Activated CD4-positive, alpha-beta memory T cell treated with anti-CD3 and anti-CD28 coated beads, Interleukin-2, amount 10 ng/mL, durations not matched to agents 7 days and 5 days (primary cell): Measurements from ENCODE around the gene UQCRFS1. TPM values are rescaled to one million over a fixed set of nuclear protein-coding genes. Genes with fewer than 3 reads are reported as not detected.
A peak's percentile ranks its signal among the peaks of the same experiment; 100 is the strongest.
"Not testable (repeated sequence)": the region's sequence is repeated elsewhere in the genome, so short reads cannot be mapped to it uniquely, and the experiment has no call there.

ENCODE experiments used
- CTCF ChIA-PET: fragments of 350-600 bp; sonication (Branson Sonifier 250); formaldehyde crosslinking; loops from one replicate; lab custom pipeline; 2021; ENCODE audit warnings: antibody characterized with exemption, inconsistent platforms; lab: Charles Lee
- POLR2A ChIA-PET: fragments of 350-600 bp; sonication (Branson Sonifier 250); formaldehyde crosslinking; loops from one replicate; lab custom pipeline; 2021; ENCODE audit warnings: antibody characterized with exemption; lab: Charles Lee
- DNase-seq: peaks from one replicate; pipeline ENCODE4 v3.0.0-alpha.2; 2020
- H3K27ac Mint-ChIP-seq: one replicate; pipeline ENCODE4 v1.8.0; 2021; ENCODE audit warnings: mild to moderate bottlenecking, mixed read lengths
- H3K27me3 Mint-ChIP-seq: one replicate; pipeline ENCODE4 v1.8.0; 2021; ENCODE audit warnings: mixed read lengths
- H3K36me3 Mint-ChIP-seq: one replicate; pipeline ENCODE4 v1.8.0; 2021; ENCODE audit warnings: low read depth, mixed read lengths
- H3K4me1 Mint-ChIP-seq: one replicate; pipeline ENCODE4 v1.8.0; 2021; ENCODE audit warnings: mixed read lengths
- H3K4me3 Mint-ChIP-seq: one replicate; pipeline ENCODE4 v1.8.0; 2021; ENCODE audit warnings: mild to moderate bottlenecking, mixed read lengths
- H3K9me3 Mint-ChIP-seq: one replicate; pipeline ENCODE4 v1.8.0; 2021; ENCODE audit warnings: mixed read lengths
- total RNA-seq, 2 experiments: library from RNA; stranded (reverse); gene quantifications; one replicate each; pipeline ENCODE4 v1.2.3, GENCODE V29; 2021

UQCRFS1 gene
- 10 to 100 TPM; 32.6 to 35.4 TPM for total RNA-seq

DNA sequence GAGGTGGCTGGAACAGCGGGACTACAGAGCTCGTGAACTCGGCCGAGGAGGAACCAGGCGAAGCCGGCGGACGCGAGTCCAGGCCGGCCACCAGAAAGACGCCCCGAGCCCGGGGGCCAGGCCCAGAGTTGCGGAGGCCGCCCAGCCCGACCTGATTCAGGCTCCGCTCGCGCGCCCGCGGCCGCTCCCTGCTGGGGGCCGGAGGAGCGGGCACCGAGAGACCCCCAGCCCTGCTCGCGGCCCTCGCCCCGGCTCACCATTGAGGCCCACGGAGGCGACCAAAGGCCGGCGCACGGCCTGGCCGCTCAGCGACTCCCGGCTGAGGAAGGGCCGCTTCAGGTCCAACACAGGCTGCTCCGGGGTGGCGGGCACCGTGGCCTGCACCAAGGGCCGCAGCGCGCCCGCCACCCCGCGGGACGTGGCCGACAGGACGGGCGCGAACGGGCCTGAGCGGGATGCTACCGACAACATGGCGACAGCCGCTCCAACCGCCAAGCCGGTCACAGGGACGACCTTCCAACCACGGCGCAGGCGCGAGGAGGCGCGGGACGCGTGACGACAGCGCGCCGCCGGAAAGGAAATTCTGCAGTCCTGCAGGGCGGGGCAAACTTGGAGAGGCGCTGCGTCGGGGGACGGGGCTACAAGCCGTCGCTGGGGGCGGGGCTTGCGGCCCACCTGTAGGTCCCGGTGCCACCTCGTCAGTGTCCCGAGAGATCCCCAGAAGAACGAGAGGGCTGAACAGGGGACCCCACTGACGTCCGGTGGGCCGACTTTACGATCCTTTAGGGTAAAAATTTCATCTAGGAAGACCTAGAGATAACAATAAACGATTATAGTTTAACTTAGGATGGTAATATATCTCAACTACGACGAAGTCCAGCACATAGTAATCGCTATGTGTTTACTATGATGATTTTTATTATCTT is at the start of gene UQCRFS1:
TSS of gene UQCRFS1 (minus strand) at position 504 of the 926 bp plus-strand sequence. CDS start at position 471, 33 bp downstream.
- H3K36me3 Mint-ChIP-seq = peaks cover 43% of the 10 kb centered on the region
- H3K27ac Mint-ChIP-seq = peak within 1 kb of the TSS; percentile 96
- ChIA-PET CTCF (interaction anchor here (0.7 kb wide), 1 partner anchor 36 kb away, joined by 3 read pairs; no protein-coding TSS in a partner anchor), POLR2A (interaction anchor here (1.0 to 1.5 kb wide), 4 partner anchors 9 to 503 kb away, joined by 3 to 4 read pairs (median 3); no protein-coding TSS in a partner anchor)
- H3K9me3 Mint-ChIP-seq = peaks cover 2% of the 10 kb centered on the region
- peaks cover 4% of the 10 kb centered on the region for H3K27me3 Mint-ChIP-seq
- peaks cover 47% of the 10 kb centered on the region for H3K4me1 Mint-ChIP-seq
- DNase-seq = peak; percentile 97
- peak within 1 kb of the TSS; percentile 97 for H3K4me3 Mint-ChIP-seq

- Mint-ChIP-seq H3K4me3 (no peak overlapping the region), H3K36me3 (no peaks in the 10 kb centered on the region), H3K27ac (no peak overlapping the region), H3K4me1 (no peaks in the 10 kb centered on the region), H3K27me3 (peaks cover 2% of the 10 kb centered on the region), H3K9me3 (no peaks in the 10 kb centered on the region)
- ChIA-PET POLR2A (no interaction called here), CTCF (interaction anchor here (0.7 to 2.6 kb wide), 2 partner anchors 8 to 56 kb away, joined by 3 to 9 read pairs; no protein-coding TSS in a partner anchor)
- DNase-seq = no peak
These were observed 49.1 kb upstream of the UQCRFS1 start for GRCh38 chr19:29262085-29262484.

GRCh38 chr19:29260477-29261317 is 47.7 kb upstream of the UQCRFS1 start:
- no peaks in the 10 kb centered on the region for H3K9me3 Mint-ChIP-seq
- ChIA-PET CTCF (interaction anchor here (0.6 to 1.2 kb wide), 3 partner anchors 97 to 518 kb away, joined by 3 to 6 read pairs (median 3); no protein-coding TSS in a partner anchor), POLR2A (no interaction called here)
- peak; percentile 51 for DNase-seq
- no peaks in the 10 kb centered on the region for H3K36me3 Mint-ChIP-seq
- H3K4me1 Mint-ChIP-seq = no peaks in the 10 kb centered on the region
- peaks cover 2% of the 10 kb centered on the region for H3K27me3 Mint-ChIP-seq
- H3K27ac Mint-ChIP-seq = no peak overlapping the region
- no peak overlapping the region for H3K4me3 Mint-ChIP-seq

- Mint-ChIP-seq H3K36me3 (no peaks in the 10 kb centered on the region), H3K4me3 (no peak overlapping the region), H3K4me1 (no peaks in the 10 kb centered on the region), H3K27ac (no peak overlapping the region), H3K27me3 (peaks cover 2% of the 10 kb centered on the region), H3K9me3 (no peaks in the 10 kb centered on the region)
- DNase-seq = no peak
- CTCF ChIA-PET = interaction anchor here (0.6 to 1.2 kb wide), 2 partner anchors 97 to 517 kb away, joined by 3 to 6 read pairs; no protein-coding TSS in a partner anchor
- POLR2A ChIA-PET = no interaction called here
These were observed 46.9 kb upstream of the UQCRFS1 start for GRCh38 chr19:29259867-29260281.

- no peak overlapping the region for H3K27ac Mint-ChIP-seq
- ChIA-PET CTCF (interaction anchor here (1.0 to 1.1 kb wide), 3 partner anchors 23 to 522 kb away, joined by 3 read pairs; no protein-coding TSS in a partner anchor), POLR2A (no interaction called here)
- H3K4me3 Mint-ChIP-seq = no peak overlapping the region
- no peaks in the 10 kb centered on the region for H3K4me1 Mint-ChIP-seq
- H3K36me3 Mint-ChIP-seq = no peaks in the 10 kb centered on the region
- no peak for DNase-seq
- H3K27me3 Mint-ChIP-seq = no peaks in the 10 kb centered on the region
- no peaks in the 10 kb centered on the region for H3K9me3 Mint-ChIP-seq
These were observed 46.2 kb upstream of the UQCRFS1 start for GRCh38 chr19:29259153-29259552.

DNA sequence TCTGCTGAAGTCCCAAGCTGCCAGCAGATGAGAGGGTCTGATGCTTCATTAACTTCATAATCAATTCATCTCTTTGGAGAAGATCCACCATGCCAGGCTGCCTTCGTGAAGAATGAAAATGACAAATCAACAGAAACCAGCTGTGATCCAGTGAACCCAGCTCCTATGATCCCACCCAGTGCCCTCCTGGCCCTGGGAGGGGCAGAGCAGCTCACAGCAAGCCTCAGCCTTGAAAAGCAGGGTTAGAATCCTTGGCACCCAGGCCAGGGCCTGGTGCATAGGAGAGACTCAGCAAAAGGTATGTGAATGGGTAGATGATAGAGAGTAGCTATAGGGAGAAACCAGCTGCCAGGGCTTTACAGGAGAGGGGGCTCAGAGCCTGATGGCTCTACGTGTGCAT is 43.6 kb upstream of the UQCRFS1 start:
- CTCF ChIA-PET = no interaction called here
- POLR2A ChIA-PET = no interaction called here

GRCh38 chr19:29255912-29256311 is 43.0 kb upstream of the UQCRFS1 start:
- no peaks in the 10 kb centered on the region for H3K4me1 Mint-ChIP-seq
- DNase-seq = no peak
- POLR2A ChIA-PET = no interaction called here
- no peak overlapping the region for H3K4me3 Mint-ChIP-seq
- CTCF ChIA-PET = no interaction called here
- no peaks in the 10 kb centered on the region for H3K36me3 Mint-ChIP-seq
- H3K27ac Mint-ChIP-seq = no peak overlapping the region
- H3K9me3 Mint-ChIP-seq = no peaks in the 10 kb centered on the region
- peaks cover 11% of the 10 kb centered on the region for H3K27me3 Mint-ChIP-seq

More for the DNA sequence above, 43.6 kb upstream of the UQCRFS1 start:
- no peaks in the 10 kb centered on the region for H3K36me3 Mint-ChIP-seq
- H3K27me3 Mint-ChIP-seq = peaks cover 9% of the 10 kb centered on the region
- no peak for DNase-seq
- H3K4me1 Mint-ChIP-seq = no peaks in the 10 kb centered on the region
- H3K9me3 Mint-ChIP-seq = no peaks in the 10 kb centered on the region
- no peak overlapping the region for H3K27ac Mint-ChIP-seq
- no peak overlapping the region for H3K4me3 Mint-ChIP-seq

DNA sequence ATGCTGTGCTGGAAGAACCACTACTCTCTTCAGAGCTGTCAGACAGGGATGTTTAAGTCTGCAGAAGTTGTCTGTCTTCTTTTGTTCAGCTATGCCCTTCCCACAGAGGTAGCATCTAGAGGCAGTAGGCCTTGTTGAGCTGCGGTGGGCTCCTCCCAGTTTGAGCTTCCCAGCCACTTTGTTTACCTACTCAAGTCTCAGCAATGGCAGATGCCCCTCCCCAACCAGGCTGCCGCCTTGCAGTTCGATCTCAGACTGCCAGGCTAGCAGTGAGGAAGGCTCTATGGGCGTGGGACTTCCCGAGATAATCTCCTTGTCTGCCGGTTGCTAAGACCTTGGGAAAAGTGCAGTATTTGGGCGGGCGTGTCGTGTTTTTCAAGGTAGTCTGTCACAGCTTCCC is 42.1 kb upstream of the UQCRFS1 start:
- POLR2A ChIA-PET = no interaction called here
- no peak for DNase-seq
- no peak overlapping the region for H3K4me3 Mint-ChIP-seq
- CTCF ChIA-PET = interaction anchor here (2.4 kb wide), 1 partner anchor 8 kb away, joined by 9 read pairs; no protein-coding TSS in a partner anchor
- peaks cover 13% of the 10 kb centered on the region for H3K27me3 Mint-ChIP-seq
- H3K4me1 Mint-ChIP-seq = no peaks in the 10 kb centered on the region
- H3K9me3 Mint-ChIP-seq = no peaks in the 10 kb centered on the region
- H3K27ac Mint-ChIP-seq = no peak overlapping the region
- H3K36me3 Mint-ChIP-seq = no peaks in the 10 kb centered on the region

DNA sequence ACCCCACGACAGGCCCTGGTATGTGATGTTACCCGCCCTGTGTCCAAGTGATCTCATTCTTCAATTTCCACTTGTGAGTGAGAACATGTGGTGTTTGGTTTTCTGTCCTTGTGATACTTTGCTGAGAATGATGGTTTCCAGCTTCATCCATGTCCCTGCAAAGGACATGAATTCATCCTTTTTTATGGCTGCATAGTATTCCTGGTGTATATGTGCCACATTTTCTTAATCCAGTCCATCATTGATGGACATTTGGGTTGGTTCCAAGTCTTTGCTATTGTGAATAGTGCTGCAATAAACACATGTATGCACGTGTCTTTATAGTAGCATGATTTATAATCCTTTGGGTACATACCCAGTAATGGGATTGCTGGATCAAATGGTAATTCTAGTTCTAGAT is 36.8 kb upstream of the UQCRFS1 start:
- H3K4me3 Mint-ChIP-seq, POLR2A ChIA-PET, H3K27ac Mint-ChIP-seq, H3K4me1 Mint-ChIP-seq, H3K36me3 Mint-ChIP-seq, H3K9me3 Mint-ChIP-seq, CTCF ChIA-PET, DNase-seq: not testable (repeated sequence)
- H3K27me3 Mint-ChIP-seq = peaks cover 14% of the 10 kb centered on the region

GRCh38 chr19:29248332-29248844 is 35.4 kb upstream of the UQCRFS1 start:
- no peaks in the 10 kb centered on the region for H3K36me3 Mint-ChIP-seq
- no peak for DNase-seq
- H3K27ac Mint-ChIP-seq = no peak overlapping the region
- no peak overlapping the region for H3K4me3 Mint-ChIP-seq
- ChIA-PET POLR2A (no interaction called here), CTCF (no interaction called here)
- peaks cover 14% of the 10 kb centered on the region for H3K27me3 Mint-ChIP-seq
- no peaks in the 10 kb centered on the region for H3K4me1 Mint-ChIP-seq
- H3K9me3 Mint-ChIP-seq = no peaks in the 10 kb centered on the region

DNA sequence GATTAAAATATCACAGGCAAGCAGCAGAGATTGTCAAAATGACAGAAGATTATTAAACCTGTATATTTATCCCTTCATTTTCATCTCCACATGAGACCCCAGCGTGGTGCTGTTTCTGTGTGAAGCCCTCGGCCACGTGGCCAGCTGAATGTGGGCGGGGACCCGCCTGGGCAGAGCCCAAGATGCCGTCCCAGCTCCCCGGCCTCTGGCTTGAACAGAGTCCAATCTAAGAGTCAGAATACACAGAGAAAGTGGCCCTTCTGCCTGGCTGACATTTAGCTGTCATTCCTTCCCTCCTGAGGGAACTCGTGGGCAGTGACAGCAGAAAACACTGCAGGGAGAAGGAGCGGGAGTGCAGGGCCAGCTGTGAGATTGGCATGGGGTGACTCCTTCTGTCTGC is 34.9 kb upstream of the UQCRFS1 start:
- ChIA-PET CTCF (no interaction called here), POLR2A (no interaction called here)
- H3K4me1 Mint-ChIP-seq = no peaks in the 10 kb centered on the region
- no peaks in the 10 kb centered on the region for H3K9me3 Mint-ChIP-seq
- peaks cover 12% of the 10 kb centered on the region for H3K27me3 Mint-ChIP-seq
- no peak overlapping the region for H3K4me3 Mint-ChIP-seq
- H3K36me3 Mint-ChIP-seq = no peaks in the 10 kb centered on the region
- no peak overlapping the region for H3K27ac Mint-ChIP-seq
- no peak for DNase-seq

- no peak overlapping the region for H3K27ac Mint-ChIP-seq
- H3K9me3 Mint-ChIP-seq = no peaks in the 10 kb centered on the region
- no peaks in the 10 kb centered on the region for H3K36me3 Mint-ChIP-seq
- no peak overlapping the region for H3K4me3 Mint-ChIP-seq
- no peaks in the 10 kb centered on the region for H3K4me1 Mint-ChIP-seq
- POLR2A ChIA-PET = no interaction called here
- H3K27me3 Mint-ChIP-seq = peaks cover 8% of the 10 kb centered on the region
- DNase-seq = no peak
- CTCF ChIA-PET = no interaction called here
These were observed 34.5 kb upstream of the UQCRFS1 start for GRCh38 chr19:29247471-29247870.
